Skeletal muscle tissue (tissue), 5 donors: ENCODE measurements around the gene USP28. TPM values are rescaled to one million over a fixed set of nuclear protein-coding genes. Genes with fewer than 3 reads are reported as not detected.

Experiments
- H3K27ac ChIP-seq: one replicate; pipeline ENCODE4 v1.7.0; 2013; ENCODE audit warnings: mild to moderate bottlenecking, low read depth, low read length, inconsistent platforms
- H3K27me3 ChIP-seq, 3 donors: one replicate each; pipeline ENCODE4 v1.7.0; 2013; ENCODE audit warnings: low read length in 3 of 3; ENCODE audit not compliant: control insufficient read depth in 3 of 3, insufficient read depth in 3 of 3
- H3K36me3 ChIP-seq, 3 donors: one replicate each; pipeline ENCODE4 v1.7.0; 2013; ENCODE audit warnings: low read length in 3 of 3; ENCODE audit not compliant: control insufficient read depth in 3 of 3, insufficient read depth in 3 of 3
- H3K4me1 ChIP-seq, 3 donors: one replicate each; pipeline ENCODE4 v1.7.0; 2013; ENCODE audit warnings: low read length in 3 of 3, mild to moderate bottlenecking in 3 of 3; ENCODE audit not compliant: control insufficient read depth in 3 of 3, insufficient read depth in 3 of 3
- H3K4me3 ChIP-seq, 3 donors: one replicate each; pipeline ENCODE4 v1.7.0; 2013; ENCODE audit warnings: low read length in 3 of 3
- H3K9ac ChIP-seq, 3 donors: one replicate each; pipeline ENCODE4 v1.7.0; 2013; ENCODE audit warnings: low read length in 3 of 3, mild to moderate bottlenecking in 3 of 3, moderate library complexity in 2 of 3, low read depth in 1 of 3
- H3K9me3 ChIP-seq, 3 donors: one replicate each; pipeline ENCODE4 v1.7.0; 2013; ENCODE audit warnings: low read length in 3 of 3; ENCODE audit not compliant: control insufficient read depth in 3 of 3
- small RNA-seq: library from RNA; depleted of rRNA; stranded (forward); fragments of <200 nt; gene quantifications from one replicate; pipeline ENCODE3, GENCODE V24; 2014
- total RNA-seq: library from RNA; depleted of rRNA; stranded (reverse); fragments of >200 nt; gene quantifications from one replicate; pipeline ENCODE4 v1.2.3, GENCODE V29; 2014
- donor health status: Osteomylitis.

USP28 gene
- total RNA-seq, 1 donor from 2014 or later = 91.9 TPM

DNA sequence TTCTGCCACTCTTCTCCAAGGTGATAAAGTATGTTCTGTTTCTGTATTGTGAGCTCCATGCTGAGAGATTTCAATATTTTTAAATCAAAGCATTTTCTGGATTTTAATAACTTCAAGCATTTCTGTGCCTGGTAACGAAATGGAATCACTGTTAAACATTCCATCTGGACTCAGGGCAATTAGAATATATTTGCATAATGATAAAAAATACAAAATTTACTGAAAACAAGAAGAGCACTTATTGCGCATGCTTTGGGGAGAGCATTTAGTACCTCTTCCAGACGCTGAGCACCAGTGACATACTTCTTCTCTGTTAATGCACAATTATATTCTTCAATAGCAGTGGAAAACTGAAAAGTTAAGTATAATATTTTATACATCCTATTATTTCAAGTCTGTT is 115.1 kb downstream of the USP28 start:
- no peak overlapping the region for H3K4me3 ChIP-seq
- no peaks in the 10 kb centered on the region for H3K9me3 ChIP-seq
- H3K36me3 ChIP-seq = peaks cover 7 to 40% (median 29%) of the 10 kb centered on the region in 3 donors
- no peaks in the 10 kb centered on the region for H3K27me3 ChIP-seq
- no peaks in the 10 kb centered on the region for H3K4me1 ChIP-seq
- H3K27ac ChIP-seq = no peak overlapping the region
- H3K9ac ChIP-seq = no peak overlapping the region

DNA sequence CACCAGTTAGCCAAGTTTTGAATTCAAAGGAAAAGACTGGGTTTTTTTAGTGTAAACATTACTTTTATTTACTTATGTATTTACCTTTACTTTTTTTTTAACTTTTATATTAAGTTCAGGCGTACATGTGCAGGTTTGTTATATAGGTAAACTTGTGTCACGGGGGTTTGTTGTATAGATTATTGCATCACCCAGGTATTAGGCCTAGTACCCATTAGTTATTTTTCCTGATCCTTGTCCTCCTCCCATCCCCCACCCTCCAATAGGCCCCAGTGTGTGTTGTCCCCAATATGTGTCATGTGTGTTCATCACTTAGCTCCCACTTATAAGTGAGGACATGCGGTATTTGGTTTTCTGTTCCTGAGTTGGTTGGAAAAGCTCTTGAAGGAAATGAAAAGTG is 122.4 kb downstream of the USP28 start:
- H3K36me3 ChIP-seq = peaks cover 9 to 35% (median 31%) of the 10 kb centered on the region in 3 donors
- H3K4me1 ChIP-seq = no peaks in the 10 kb centered on the region

More for the DNA sequence above, 122.4 kb downstream of the USP28 start:
- Histone ChIP-seq H3K9me3 (no peaks in the 10 kb centered on the region), H3K9ac (no peak overlapping the region), H3K27me3 (no peaks in the 10 kb centered on the region), H3K4me3 (no peak overlapping the region), H3K27ac (no peak overlapping the region)

Small RNA genes lying within 50 kb of the gene (small RNA-seq; reads per million reads assigned to genes)
- not detected for gene LRRC37A13P
- gene RNU6-1107P = not detected
- not detected for gene RPS29P19

Other genes with a start within 250 kb of the USP28 start
- 2.1 TPM for gene TMPRSS5, start 169.3 kb downstream of the USP28 start, total RNA-seq
- gene ZW10, start 101.9 kb downstream of the USP28 start, total RNA-seq = 19.3 TPM
- 0.52 TPM for gene CLDN25, start 95.8 kb downstream of the USP28 start, total RNA-seq
- gene HTR3B, start 29.2 kb upstream of the USP28 start, total RNA-seq = not detected
- gene HTR3A, start 99.5 kb upstream of the USP28 start, total RNA-seq = not detected
- gene ZBTB16, start 184.1 kb upstream of the USP28 start, total RNA-seq = 6.8 TPM